Suppressor macrophage treated with lipopolysaccharide for 1 hour (primary cell): ENCODE data around the gene PTGR1.
A peak's percentile ranks its signal among the peaks of the same experiment; 100 is the strongest.
"Not testable (repeated sequence)": the region's sequence is repeated elsewhere in the genome, so short reads cannot be mapped to it uniquely, and the experiment has no call there.

Source experiments
- DNase-seq, 3 donors: peaks; one replicate each; pipeline ENCODE4 v3.0.0-alpha.2; 2020 to 2022

Gene PTGR1

DNA sequence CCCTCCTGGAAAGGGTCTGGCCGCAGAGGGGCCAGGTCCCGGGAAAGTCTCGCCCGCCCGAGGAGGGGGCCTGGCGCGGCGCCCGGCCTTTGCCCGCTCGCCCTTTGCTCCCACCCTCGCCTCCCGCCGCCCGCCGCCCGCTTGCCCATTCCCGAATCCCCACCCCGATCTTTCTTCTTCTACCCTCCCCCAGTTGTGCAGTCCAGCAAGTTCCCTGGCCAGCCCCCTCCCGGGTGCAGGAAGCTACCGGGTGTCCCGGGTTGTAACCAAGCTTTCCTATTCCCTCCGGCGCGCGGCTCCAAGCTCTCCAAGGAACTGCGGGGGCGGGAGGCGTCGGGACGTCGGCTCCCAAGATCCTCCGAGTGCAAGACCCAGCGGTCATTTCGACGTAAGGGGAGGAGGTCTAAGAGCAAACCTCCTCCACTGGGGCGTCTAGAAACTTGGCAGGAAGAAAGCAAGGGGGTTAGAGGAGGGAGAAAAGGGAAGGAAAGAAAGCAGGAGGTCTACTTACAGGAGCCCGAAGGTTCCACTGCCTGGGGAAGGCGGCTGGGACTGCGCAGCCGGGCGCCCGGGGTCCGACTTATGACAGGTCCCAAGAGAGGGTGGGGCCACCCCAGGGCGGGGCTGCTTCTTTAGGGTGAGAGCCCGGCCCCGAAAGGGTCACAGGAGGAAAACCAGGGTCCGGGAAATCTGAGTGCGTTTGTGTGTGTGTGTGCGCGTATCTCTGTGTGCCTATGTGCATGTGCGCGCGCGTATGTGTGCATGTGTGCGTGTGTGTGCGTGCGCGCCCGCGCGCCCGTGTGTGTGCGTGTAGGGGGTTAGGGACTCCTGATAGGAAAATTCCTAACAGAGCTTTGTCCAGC lies at the start of gene PTGR1:
TSS of gene PTGR1 (minus strand) at position 556 of the 863 bp plus-strand sequence. CDS start 2,225 bp downstream, outside the sequence.
- DNase-seq = peak; percentile 82 to 93 (median 83)

DNA sequence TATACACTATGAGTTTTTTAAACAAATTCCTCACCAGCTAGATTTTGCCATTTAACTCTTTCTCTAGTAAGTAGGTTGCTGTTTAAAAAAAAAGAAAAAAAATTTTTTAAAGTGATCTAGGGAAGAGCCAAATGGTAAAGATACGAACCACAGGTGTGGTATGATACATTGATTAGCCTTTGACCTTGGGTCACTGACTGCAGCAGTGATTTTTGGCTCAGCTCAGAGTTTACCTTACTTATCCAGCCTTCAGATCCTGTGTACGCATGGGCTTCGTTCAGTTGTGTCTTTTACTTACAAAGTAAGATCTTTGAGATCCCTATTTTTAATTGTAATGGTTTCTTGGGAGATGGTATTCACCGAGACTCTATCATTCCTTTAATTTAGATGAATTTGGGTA lies 49.6 kb upstream of the PTGR1 start:
- no peak for DNase-seq

DNA sequence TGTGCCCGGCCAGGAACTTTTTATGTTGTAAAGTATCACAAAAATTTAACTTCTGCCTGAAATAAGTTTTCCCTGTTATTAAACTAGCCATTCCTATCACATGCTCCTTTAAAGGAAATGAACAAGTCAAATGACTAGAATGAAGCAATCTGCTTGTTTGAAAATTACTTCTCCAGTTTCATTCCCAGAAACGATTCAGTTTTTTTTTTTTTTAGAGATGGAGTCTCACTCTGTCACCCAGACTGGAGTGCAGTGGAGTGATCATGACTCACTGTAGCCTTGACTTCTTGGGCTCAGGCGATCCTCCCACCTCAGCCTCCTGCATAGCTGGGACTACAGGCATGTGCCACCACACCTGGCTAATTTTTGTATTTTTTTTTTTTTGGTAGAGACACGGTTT lies 48.6 kb upstream of the PTGR1 start:
- DNase-seq = peak; percentile 65 to 85 (median 78)

DNA sequence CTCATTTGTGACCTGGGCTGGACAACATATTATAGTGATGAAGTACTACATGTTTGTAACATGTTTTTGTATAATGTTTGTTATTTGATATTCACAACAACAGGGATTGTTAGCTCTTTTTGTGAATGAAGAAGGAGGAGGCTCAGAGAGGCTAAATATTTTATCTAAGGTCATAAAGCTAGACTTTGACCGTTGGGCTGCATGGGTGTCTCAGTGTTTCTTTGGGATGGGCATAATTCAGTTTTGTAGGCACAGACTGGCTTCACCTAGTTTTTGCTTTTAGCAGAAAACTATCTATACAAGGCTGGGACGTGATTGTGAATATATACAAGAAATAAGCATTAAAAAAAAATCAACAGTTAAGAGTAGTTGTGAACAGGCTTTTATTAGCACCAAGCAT lies 47.0 kb upstream of the PTGR1 start:
- DNase-seq = no peak

DNA sequence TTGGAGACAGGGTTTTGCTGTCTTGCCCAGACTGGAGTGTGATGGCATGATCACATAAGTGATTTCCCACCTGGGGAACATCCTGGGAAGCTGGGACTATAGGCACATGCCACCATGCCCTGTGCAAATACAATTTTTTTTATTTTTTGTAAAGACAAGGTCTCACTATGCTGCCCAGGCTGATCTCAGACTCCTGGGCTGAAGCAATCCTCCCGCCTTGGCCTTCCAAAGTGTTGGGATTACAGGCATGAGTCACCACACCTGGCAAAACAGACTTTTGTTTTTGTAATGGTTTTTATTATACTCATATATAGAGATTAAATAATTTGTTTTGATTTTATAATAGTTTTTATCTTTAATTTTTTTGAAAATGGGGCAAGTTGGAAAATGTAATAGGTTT lies 46.4 kb upstream of the PTGR1 start:
- no peak for DNase-seq

DNA sequence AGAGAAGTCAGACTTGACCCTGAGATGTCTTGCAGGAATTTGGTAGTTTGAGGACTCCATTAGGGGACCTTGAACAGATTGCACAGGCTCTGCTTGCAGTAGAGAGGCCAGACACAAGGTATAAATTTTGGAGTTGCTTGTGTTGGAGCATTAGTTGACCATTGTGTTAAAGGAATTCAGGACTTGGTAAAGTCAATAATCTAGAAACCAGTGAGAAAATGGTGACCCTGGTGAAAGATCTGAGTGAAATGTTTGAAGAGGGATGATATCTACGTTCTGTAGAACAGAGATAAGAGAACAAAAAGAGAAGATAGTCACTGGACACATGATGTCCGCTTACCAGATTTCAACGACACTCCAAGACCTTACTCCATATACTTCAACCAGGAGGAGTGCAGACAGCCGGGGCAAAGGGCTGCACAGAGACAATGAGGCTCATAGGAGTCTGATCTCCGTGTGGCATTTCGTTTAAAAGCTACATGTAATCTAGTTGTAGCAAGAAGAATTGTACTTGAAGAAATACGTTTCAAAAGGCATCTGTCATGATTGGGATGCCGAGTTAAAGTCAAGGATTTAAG lies 44.8 kb upstream of the PTGR1 start:
- DNase-seq = no peak

DNA sequence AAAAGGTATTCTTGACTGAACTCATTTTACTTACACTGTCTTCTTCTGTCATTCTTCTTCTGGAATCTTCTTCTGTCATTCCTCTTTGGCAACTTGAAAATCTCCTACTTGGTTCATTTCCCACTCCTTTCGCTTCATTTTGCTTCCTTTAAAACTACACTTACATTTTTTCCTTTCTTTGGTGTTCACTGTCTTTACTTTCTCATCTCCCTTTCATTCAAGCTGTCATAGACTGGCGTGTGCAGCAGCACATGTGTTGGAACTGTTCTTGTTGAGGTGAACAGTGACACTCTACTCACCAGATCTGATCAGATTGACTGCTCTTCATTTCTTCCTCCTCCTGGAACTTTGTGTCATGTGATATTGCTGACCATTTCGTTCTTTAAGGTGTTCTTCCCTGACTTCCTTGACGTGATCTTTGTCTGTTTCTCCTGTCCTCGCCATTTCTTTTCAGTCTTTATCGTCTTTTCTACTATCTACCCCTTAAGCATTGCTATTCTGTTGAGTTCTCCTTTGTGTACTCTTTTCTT lies 38.0 kb upstream of the PTGR1 start:
- DNase-seq = no peak

DNA sequence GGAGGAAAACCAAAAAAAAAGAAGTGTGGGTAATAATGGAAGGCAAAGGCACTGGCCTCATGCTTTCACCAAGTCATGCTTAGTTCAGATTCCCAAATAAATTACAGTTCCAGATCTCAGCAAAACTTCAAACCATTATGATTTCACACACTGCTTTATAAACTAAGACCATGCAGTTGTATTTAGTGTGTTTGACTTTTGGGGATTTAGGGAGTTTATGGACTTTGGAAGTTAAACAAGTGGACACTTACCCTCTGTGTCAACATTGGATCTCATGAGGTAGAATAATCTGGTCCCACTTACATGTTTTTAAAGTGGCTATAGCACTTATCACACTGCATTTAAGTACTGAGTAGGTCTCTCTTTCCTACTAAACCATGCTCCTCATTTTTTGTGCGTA lies 35.4 kb upstream of the PTGR1 start:
- DNase-seq = no peak

DNA sequence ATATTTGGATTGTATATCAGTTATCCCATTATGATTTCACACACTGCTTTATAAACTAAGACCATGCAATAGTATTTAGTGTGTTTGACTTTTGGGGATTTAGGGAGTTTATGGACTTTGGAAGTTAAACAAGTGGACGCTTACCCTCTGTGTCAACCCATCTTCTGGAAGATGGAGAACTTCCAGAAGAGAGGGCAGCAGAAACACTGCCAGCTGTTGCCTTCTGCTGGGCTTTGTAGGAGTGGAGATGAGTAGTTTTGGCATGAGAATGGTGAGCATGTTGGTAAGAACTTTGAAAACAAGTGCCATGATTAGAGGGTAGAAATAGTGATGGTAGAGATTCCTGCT lies 33.9 kb upstream of the PTGR1 start:
- DNase-seq = no peak

DNA sequence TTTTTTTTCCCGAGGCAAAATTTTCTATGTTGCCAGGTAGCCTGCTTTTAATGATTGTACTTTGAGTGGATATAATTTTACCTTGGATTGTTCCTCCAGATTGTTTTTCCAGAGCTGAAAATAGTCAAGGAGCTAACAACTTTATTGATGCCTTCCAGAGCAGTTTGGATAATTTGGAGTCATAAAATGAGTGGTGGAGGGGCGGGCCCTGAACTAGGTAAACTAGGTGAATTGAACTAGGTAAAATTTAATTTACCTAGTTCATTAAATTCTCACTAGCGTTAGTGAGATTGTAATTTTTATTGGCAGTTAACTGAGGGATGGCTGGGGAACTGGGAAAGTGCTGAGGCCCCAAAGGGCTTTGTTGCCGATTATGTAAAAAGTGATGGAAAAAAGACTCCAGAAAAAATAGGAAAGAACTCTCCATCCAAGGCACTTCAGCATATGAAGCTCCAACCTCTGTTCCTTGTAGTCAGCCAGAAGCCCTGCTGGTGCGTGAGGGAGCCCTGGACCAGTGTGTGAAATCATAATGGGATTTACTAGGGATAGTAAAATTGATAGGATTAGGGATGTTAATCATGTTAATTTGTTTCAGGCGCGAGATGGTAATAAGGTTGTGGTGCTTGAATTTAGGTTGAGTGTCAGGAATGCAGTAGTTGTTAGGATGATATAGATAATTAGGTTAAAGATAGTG lies 33.4 kb upstream of the PTGR1 start:
- DNase-seq = no peak

DNA sequence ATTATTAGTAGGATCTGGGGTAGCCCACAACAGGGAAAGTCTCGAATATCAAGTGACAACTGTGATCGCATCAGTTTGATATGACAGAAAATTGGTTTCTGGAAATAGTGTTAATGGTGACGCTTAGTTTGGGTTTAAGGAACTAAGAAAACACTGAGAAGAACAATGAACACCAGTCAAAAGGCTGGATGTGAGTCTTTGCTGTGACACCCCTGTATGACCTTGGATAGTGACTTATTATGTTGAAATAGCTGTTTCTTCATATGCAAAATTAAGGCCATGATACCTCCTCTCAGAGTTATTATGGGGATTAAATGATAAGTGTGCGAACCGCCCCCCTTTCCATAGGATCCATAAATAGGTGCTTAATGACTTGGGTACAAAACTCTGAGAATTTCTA lies 32.6 kb upstream of the PTGR1 start:
- peak; percentile 39 to 64 (median 49) for DNase-seq

DNA sequence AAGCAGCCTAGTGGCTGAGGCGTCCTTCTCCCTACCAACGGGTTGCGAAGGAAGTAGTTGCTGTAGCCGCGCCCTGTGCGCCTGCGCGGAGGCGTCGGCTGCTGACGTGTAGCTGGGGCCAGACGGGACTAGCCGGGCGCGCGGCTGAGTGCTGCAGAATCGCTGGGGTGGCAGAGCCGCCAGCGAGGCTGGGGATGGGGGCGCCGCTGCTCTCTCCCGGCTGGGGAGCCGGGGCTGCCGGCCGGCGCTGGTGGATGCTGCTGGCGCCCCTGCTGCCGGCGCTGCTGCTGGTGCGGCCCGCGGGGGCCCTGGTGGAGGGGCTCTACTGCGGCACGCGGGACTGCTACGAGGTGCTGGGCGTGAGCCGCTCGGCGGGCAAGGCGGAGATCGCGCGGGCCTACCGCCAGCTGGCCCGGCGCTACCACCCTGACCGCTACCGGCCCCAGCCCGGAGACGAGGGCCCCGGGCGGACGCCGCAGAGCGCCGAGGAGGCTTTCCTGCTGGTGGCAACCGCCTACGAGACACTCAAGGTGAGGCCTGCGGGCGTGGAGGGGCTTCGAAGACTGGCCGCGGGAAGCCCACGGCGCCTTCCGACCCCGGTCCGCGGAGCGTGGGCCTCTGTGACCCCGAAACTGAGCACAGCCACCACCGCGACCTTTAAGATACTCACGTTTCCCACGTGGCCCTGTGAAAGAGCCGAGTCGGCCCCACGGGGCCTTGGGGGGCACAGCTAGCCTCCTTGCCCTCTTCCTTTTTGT lies 31.9 kb upstream of the PTGR1 start, which contains the start of gene DNAJC25:
TSS of gene DNAJC25 (plus strand) at position 121 of the 758 bp plus-strand sequence. CDS start at position 195, 74 bp downstream.
- peak; percentile 98 to 99 (median 98) for DNase-seq

DNA sequence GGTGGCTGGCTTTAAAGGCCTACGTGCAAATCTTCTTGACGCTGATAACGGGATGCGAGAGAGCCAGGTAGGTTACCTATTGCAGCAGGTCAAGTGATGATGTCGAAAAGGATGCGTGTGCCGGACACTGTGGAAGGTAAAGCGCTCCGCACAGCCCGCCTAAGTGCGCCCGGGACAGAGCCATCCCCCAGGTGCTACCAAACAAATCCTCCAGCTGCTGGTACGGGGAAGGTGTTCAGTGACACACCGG lies 31.4 kb upstream of the PTGR1 start:
- DNase-seq = no peak

DNA sequence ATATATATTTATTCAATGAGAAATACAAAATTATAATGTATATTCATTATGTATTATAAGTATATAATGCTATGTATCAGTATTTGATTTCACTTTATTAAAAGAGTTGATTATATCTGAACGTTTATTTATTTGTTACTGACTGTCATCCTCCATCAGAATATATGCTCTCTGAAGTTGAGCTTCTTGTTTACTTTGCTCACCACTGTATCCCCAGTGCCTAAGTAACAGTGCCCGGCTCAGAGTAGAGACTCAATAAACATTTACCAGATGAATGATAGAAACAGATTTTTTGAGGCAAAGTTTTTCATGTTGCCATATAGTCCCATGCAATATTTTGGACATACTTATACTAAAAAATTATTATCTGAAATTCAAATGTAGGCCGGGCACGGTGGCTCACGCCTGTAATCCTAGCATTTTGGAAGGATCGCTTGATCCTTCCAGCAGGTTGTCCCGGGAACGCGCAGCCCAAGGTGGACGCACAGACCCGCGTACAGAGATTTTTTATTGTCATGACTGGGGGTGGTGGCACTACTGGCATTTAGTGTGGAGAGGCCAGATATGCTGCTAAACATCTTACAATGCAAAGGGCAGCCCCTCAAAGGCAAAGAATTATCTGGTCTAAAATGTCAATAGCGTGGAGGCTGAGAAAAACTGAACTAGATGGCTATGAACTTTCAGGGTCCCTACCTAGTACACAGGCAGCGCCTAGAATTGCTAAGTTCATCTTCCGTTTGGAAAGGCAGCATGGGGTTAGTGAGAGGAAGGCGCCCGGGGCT lies 30.9 kb upstream of the PTGR1 start:
- no peak for DNase-seq

DNA sequence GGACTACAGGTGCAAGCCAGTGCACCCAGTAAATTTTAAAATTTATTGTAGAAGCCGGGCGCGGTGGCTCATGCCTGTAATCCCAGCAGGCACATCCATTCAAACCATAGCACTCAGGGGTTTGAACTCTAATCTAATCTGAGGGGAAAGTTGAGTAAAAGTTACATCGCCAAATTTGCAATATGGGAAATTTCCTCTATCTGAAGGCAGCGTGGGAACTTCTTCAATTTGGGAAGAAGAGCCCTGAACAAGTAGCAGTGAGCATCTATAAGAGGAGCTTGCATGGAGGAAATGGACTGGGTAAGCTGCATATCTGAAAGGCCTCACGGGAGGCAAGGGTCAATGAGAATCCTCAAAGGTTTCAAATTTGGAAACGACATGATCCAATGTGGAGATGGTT lies 29.0 kb upstream of the PTGR1 start:
- DNase-seq = peak; percentile 57 to 73 (median 65)

DNA sequence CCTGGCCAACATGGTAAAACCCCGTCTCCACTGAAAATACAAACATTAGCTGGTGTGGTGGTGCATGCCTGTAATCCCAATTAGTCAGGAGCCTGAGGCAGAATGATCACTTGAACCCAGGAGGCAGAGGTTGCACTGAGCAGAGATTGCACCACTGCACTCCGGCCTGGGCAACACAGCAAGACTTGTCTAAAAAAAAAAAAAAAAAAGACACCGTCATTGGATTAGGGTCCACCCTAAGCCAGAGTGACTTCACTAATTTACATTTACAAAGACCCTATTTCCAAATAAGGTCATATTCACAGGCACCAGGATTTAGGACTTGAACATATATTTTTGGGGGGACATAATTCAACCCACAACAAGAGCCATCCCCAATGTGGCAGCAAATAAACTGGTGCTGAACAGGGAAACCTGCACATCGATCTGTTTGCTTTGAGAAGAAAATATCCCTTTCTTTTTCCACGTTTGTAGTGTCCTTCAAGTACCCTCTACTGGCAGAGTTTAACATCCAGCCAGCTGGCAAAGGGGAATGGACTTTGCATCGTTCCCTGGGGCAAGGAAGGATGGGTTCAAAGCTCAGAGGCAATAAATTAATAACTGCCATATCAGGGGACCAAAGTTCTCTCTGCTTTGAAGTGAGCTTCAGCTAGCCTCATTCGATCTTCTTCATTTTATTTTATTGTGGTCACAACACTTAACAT lies 28.0 kb upstream of the PTGR1 start:
- DNase-seq = no peak

DNA sequence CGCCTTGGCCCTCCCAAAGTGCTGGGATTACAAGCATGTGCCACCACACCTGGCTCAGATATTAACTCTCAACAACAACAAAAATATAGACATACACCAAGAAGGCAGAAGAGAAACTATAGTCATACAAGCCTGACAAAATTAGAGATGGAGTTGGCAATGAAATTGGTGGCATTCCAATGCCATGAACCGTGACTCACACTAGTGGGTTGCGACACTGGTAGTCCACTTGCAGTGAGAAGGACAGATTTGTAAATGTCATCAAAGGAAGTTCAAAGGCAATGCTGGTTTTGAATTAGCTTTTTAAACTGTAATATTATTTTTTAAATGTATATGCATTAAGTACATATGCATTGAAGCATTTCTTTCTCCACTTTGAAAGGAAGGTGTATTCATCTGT lies 23.2 kb upstream of the PTGR1 start:
- DNase-seq = peak; percentile 83 to 91 (median 89)

DNA sequence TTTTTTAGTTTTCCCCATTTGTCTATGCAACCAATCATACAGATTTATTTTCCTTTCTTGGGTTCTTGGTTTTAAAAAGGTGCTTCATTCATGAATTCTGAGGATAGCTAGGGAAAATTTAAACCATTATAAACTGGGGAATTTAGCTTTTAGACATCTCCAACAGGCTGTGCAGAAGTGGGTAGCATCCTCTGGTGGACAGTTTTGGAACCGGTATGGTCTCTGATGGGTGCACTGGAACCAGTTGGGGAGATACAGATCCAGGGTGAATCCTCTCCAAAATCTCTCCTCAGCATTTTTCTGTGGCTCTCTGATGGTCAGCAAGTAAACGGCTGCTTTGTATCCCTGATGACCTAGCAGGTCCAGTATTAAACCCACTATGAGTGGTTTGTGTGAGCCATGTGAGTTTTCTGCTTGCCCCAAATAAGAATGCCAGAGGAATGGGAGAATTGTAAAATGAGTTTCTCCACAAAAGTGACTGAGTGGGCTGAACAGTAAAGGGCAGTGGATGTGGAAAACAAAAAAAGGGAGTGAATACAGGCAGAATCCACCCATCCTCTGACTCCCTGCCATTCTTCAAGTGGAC lies 22.5 kb upstream of the PTGR1 start:
- peak; percentile 31 to 36 (median 35) for DNase-seq

DNA sequence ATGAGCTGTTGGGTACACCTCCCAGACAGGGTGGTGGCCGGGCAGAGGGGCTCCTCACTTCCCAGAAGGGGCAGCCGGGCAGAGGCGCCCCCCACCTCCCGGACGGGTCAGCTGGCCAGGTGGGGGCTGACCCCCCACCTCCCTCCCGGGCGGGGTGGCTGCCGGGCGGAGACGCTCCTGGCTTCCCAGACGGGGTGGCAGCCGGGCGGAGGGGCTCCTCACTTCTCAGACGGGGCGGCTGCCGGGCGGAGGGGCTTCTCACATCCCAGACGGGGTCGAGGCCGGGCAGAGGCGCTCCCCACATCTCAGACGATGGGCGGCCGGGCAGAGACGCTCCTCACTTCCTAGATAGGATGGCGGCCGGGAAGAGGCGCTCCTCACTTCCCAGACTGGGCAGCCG lies 17.9 kb upstream of the PTGR1 start:
- not testable (repeated sequence) for DNase-seq

DNA sequence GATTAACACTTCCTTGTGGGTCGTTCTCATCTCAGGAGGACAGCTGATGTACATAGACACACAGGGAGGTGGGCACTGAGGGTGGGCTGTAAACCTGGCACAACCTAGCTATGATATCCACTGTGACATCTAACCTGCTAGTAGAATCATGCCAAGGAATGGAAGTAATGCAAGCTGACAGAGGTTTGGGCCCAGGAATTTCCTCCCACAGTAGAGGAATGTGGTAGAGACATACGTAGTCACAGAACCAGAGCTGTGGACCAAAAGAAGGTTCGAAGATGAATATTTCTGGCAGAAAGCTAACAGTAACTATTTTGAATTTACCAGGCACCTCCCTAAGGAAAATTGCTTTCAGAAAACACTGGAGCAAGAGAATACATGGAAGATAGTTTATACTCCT lies 16.5 kb upstream of the PTGR1 start:
- no peak for DNase-seq

DNA sequence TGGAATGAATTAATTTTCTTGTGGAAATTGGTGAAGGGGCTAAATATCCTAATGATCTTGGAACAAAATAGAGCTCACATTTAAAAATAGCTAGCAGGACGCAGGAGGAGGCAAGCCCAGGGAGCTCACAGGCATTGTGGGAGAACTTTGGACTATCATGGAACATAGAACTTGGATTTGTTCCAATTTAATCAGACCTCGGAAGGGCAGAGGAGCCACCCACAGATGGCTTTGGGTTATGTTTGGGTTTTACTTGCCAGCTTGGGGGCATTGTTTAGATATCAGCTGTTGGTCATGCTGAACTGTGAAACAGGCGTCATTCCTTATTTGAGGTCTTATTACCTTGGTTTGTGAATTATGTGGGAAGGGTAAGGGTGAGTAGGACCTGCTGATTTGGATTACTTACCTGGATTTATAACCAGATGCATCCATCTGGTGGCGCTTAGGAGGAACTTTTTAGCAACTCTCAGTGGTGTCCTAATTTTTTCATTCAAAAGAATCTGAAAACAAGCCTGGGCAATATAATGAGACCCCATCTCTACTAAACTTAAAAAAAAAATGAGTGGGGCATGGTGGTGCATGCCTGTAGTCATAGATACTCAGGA lies 14.1 kb upstream of the PTGR1 start:
- DNase-seq = no peak
